HG02852 (cell line): ENCODE measurements around the gene FAM229B.

Experiments
- ATAC-seq: cut with Tn5 transposase; IDR thresholded peaks from one replicate; pipeline ENCODE4 v1.9.1; 2021; ENCODE audit warnings: mild to moderate bottlenecking, moderate library complexity; ENCODE audit not compliant: unreplicated experiment

The FAM229B gene

GRCh38 chr6:112139052-112139451 is 51.7 kb downstream of the FAM229B start:
- no peak for ATAC-seq

GRCh38 chr6:112141707-112142106 is 54.3 kb downstream of the FAM229B start:
- no peak for ATAC-seq

GRCh38 chr6:112144145-112144926 is 56.9 kb downstream of the FAM229B start:
- no peak for ATAC-seq

- ATAC-seq = no peak
Measured at GRCh38 chr6:112145080-112145573, 57.7 kb downstream of the FAM229B start.

- ATAC-seq = no peak
Measured at GRCh38 chr6:112148103-112148502, 60.7 kb downstream of the FAM229B start.

GRCh38 chr6:112149236-112149635 is 61.8 kb downstream of the FAM229B start:
- no peak for ATAC-seq

GRCh38 chr6:112149719-112150263 is 62.4 kb downstream of the FAM229B start:
- ATAC-seq = no peak

- no peak for ATAC-seq
Measured at GRCh38 chr6:112150363-112150762, 63.0 kb downstream of the FAM229B start.
